Lung (tissue), 12 donors: ENCODE measurements around the gene SPAAR. TPM values are rescaled to one million over a fixed set of nuclear protein-coding genes. Genes with fewer than 3 reads are reported as not detected.
"Not testable (repeated sequence)": the region's sequence is repeated elsewhere in the genome, so short reads cannot be mapped to it uniquely, and the experiment has no call there.

ENCODE experiments used
- ATAC-seq: fragments of 200-7000 bp; cut with Tn5 transposase; one replicate; pipeline ENCODE4 v1.9.1; 2020; ENCODE audit warnings: moderate number of reproducible peaks; ENCODE audit not compliant: insufficient read depth, low FRiP score
- DNase-seq, 3 donors: peaks; one replicate each; pipeline ENCODE4 v3.0.0-alpha.2; 2013 to 2017
- H3K27ac ChIP-seq, 2 donors: one replicate each; pipeline ENCODE4 v1.5.1; 2013; ENCODE audit warnings: mild to moderate bottlenecking in 2 of 2, moderate library complexity in 2 of 2, control low read depth in 1 of 2, inconsistent platforms in 1 of 2, low read depth in 1 of 2, low read length in 1 of 2
- H3K27me3 ChIP-seq, 3 donors: one replicate each; pipeline ENCODE4 v1.5.1; 2013; ENCODE audit warnings: low read length in 2 of 3; ENCODE audit not compliant: control insufficient read depth in 3 of 3, insufficient read depth in 3 of 3
- H3K36me3 ChIP-seq, 4 donors: one replicate each; pipeline ENCODE4 v1.5.1; 2013; ENCODE audit warnings: low read length in 4 of 4, mild to moderate bottlenecking in 1 of 4, moderate library complexity in 1 of 4; ENCODE audit not compliant: control insufficient read depth in 4 of 4, insufficient read depth in 4 of 4
- H3K4me1 ChIP-seq, 5 donors: one replicate each; pipeline ENCODE4 v1.5.1; 2013; ENCODE audit warnings: low read length in 5 of 5, mild to moderate bottlenecking in 2 of 5, moderate library complexity in 1 of 5; ENCODE audit not compliant: control insufficient read depth in 5 of 5, insufficient read depth in 5 of 5
- H3K4me3 ChIP-seq: one replicate; pipeline ENCODE4 v1.5.1; 2013; ENCODE audit warnings: mild to moderate bottlenecking, control low read depth, moderate library complexity
- H3K9ac ChIP-seq, 2 donors: one replicate each; pipeline ENCODE4 v1.5.1; 2013; ENCODE audit warnings: low read length in 2 of 2, control low read depth in 1 of 2; ENCODE audit not compliant: insufficient read depth in 1 of 2
- H3K9me3 ChIP-seq, 4 donors: one replicate each; pipeline ENCODE4 v1.5.1; 2013; ENCODE audit warnings: low read length in 3 of 4, mild to moderate bottlenecking in 1 of 4, moderate library complexity in 1 of 4; ENCODE audit not compliant: control insufficient read depth in 4 of 4, insufficient read depth in 3 of 4
- WGBS, 2 donors: extraction: QIAGEN DNeasy Blood & Tissue Kit; methylation state at CpG; one replicate each; pipeline ENCODE4 v1.1.7; 2013; 5-methylcytosine and 5-hydroxymethylcytosine counted together
- polyA plus RNA-seq, 2 donors: library from polyadenylated mRNA; stranded (reverse); fragments of 200-250 nt; gene quantifications; one replicate each; pipeline ENCODE4 v1.2.1, GENCODE V29; 2013
- total RNA-seq, 2 donors: library from RNA; depleted of rRNA in 1 of 2; stranded (reverse); fragments of >200 nt in 1 of 2; gene quantifications; one replicate each; pipeline ENCODE4 v1.2.1, GENCODE V29; 2014 to 2021
- TF ChIP-seq, protein P1 (sequence below): IDR thresholded peaks from 2 replicates; pipeline ENCODE4 v1.5.1; 2012; ENCODE audit warnings: mild to moderate bottlenecking; ENCODE audit errors: control extremely low read depth, extremely low read depth
- donor health status: control.
- donor health status: control.
- donor health status: Bipolar disorder and iron deficiency.
- donor health status: healthy.
- donor health status: DM: yes; HTN: yes; CAD: no.

The SPAAR gene
- total and polyA plus RNA-seq, 4 donors, result 3.7 to 6.7 (median 5.7) TPM

DNA sequence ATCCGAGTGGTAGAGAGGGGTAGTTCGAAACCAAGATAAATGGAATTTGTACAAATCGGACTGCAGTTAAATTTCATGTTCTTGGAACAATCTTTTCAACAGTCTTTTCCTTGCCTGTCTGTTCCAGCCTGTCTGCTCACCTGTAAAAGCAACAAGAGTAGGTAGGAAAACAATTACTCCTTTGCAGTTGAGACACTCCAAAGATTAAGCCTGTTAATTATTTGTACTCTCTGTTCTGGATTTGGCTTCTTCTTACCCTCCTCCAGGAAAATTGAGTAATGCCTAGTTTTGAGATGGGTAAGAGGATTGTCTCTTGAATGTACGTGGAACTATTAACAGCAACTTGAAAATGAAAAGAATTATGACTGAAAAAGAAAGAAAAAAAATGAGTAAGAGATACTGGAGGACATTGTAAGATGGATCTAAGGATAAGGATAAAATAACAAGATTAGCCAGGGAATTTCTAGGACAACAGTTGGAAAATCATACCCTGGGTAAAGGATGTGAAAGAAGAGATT lies 24.3 kb downstream of the SPAAR start:
- Histone ChIP-seq H3K4me3 (no peak overlapping the region), H3K9me3 (no peaks in the 10 kb centered on the region), H3K9ac (no peak overlapping the region), H3K36me3 (no peaks in the 10 kb centered on the region), H3K27ac (no peak overlapping the region), H3K27me3 (no peaks in the 10 kb centered on the region), H3K4me1 (peaks cover 0 to 4% (median 0%) of the 10 kb centered on the region in 5 donors)
- DNase-seq (no peak), ATAC-seq (no peak)
- 63 to 72% methylated on average over 4 of the region's 4 CpGs for WGBS, 2 donors
- TF ChIP-seq, protein P1, sequence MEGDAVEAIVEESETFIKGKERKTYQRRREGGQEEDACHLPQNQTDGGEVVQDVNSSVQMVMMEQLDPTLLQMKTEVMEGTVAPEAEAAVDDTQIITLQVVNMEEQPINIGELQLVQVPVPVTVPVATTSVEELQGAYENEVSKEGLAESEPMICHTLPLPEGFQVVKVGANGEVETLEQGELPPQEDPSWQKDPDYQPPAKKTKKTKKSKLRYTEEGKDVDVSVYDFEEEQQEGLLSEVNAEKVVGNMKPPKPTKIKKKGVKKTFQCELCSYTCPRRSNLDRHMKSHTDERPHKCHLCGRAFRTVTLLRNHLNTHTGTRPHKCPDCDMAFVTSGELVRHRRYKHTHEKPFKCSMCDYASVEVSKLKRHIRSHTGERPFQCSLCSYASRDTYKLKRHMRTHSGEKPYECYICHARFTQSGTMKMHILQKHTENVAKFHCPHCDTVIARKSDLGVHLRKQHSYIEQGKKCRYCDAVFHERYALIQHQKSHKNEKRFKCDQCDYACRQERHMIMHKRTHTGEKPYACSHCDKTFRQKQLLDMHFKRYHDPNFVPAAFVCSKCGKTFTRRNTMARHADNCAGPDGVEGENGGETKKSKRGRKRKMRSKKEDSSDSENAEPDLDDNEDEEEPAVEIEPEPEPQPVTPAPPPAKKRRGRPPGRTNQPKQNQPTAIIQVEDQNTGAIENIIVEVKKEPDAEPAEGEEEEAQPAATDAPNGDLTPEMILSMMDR, result no peak

DNA sequence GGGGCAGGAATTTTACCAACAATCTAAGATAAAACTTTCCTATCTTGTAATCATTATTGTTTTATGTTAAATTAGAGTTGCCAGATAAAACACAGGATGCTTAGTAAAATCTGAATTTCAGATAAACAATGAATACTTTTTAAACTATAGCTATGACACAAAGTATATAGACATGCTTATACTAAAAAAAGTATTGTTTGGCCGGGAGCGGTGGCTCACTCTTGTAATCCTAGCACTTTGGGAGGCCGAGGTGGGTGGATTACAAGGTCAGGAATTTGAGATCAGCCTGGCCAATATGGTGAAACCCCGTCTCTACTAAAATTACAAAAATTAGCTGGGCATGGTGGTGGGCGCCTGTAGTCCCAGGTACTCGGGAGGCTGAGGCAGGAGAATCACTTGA lies 24.8 kb downstream of the SPAAR start:
- 88 to 95% methylated on average over 6 of the region's 6 CpGs for WGBS, 2 donors
- not testable (repeated sequence) for H3K9me3 ChIP-seq, H3K9ac ChIP-seq, H3K4me1 ChIP-seq, H3K27me3 ChIP-seq, H3K4me3 ChIP-seq, ATAC-seq, H3K27ac ChIP-seq, H3K36me3 ChIP-seq, DNase-seq

DNA sequence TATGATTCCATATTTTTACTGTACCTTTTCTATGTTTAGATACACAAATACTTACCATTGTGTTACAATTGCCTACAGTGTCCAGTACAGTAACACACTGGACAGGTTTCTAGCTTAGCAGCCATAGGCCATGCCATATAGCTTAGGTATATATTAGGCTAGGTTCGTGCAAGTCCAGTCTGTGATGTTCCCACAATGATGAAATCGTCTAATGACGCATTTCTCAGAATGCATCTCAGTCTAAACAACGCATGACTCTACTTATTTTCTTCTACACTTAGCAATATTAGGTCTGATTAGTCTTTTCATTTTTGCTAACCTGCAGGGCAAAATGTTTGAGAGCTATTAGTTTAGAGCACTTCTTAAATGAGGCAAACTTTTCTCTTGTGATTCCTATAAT lies 26.0 kb downstream of the SPAAR start:
- 88 to 97% methylated on average over 4 of the region's 4 CpGs for WGBS, 2 donors
- Histone ChIP-seq H3K36me3 (no peaks in the 10 kb centered on the region), H3K9me3 (no peaks in the 10 kb centered on the region), H3K27me3 (no peaks in the 10 kb centered on the region), H3K27ac (no peak overlapping the region), H3K4me1 (no peaks in the 10 kb centered on the region), H3K9ac (no peak overlapping the region), H3K4me3 (no peak overlapping the region)
- no peak for ATAC-seq
- no peak for DNase-seq
- TF ChIP-seq, protein P1, result no peak

DNA sequence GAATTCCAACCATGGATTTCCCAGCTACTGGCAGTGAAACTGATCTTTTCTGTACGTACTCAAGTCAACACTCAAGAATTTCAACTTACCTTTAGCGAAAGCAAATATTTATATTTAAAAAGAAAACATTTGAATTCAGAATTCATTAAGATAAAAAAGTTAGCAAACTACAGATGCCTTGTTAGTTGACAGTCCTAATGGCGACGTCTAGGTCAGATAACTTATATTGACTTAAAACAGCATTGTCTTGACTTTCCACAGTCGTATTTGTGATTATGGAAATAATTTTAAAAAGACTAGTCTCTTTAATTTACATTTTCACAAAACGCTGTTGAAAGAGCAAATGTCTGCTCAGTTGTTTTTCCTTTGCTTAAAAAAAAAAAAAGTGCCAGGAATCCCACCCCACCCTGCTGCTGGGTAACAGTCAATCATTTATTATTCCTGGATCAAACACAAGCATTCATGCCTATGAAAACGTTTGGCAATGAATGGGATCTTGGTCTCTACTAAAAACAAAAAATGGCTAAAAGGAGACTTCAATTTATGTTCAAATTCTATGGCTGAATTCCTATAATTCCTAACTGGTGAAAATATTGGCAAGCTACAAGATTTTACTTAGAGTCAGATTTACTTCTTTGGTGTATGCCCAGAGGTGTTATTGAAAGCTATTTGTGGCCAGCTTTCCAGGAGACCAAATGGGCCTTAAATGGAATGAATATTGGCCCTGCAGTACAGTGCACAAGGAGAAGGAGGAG lies 26.6 kb downstream of the SPAAR start:
- no peak overlapping the region for H3K4me3 ChIP-seq
- no peaks in the 10 kb centered on the region for H3K36me3 ChIP-seq
- DNase-seq (no peak), ATAC-seq (no peak)
- no peak overlapping the region for H3K27ac ChIP-seq
- no peaks in the 10 kb centered on the region for H3K27me3 ChIP-seq
- H3K4me1 ChIP-seq, result no peaks in the 10 kb centered on the region
- TF ChIP-seq, protein P1, result no peak
- H3K9me3 ChIP-seq, result no peaks in the 10 kb centered on the region
- no peak overlapping the region for H3K9ac ChIP-seq
- WGBS, 2 donors, result 51 to 66% methylated on average over 7 of the region's 7 CpGs
